Neural crest cell (in vitro differentiated cells): ENCODE measurements around the gene CACNA1E. TPM values are rescaled to one million over a fixed set of nuclear protein-coding genes. Genes with fewer than 3 reads are reported as not detected.

ENCODE experiments used
- DNase-seq: peaks from one replicate; pipeline ENCODE4 v3.0.0; 2021; ENCODE audit warnings: low read depth, mixed read lengths, low spot score
- H3K27ac Mint-ChIP-seq: one replicate; pipeline ENCODE4 v1.8.0; 2021; ENCODE audit warnings: mild to moderate bottlenecking, mixed read lengths; ENCODE audit not compliant: unreplicated experiment
- H3K27me3 Mint-ChIP-seq: 2 replicates; pipeline ENCODE4 v1.8.0; 2021; ENCODE audit warnings: low read depth, mild to moderate bottlenecking, mixed read lengths
- H3K36me3 Mint-ChIP-seq: 2 replicates; pipeline ENCODE4 v1.8.0; 2021; ENCODE audit warnings: low read depth, mild to moderate bottlenecking, mixed read lengths
- H3K4me1 Mint-ChIP-seq: 2 replicates; pipeline ENCODE4 v1.8.0; 2021; ENCODE audit warnings: mixed read lengths
- H3K4me3 Mint-ChIP-seq: one replicate; pipeline ENCODE4 v1.8.0; 2021; ENCODE audit warnings: mild to moderate bottlenecking, mixed read lengths
- H3K9me3 Mint-ChIP-seq: 2 replicates; pipeline ENCODE4 v1.8.0; 2021; ENCODE audit warnings: mixed read lengths
- CTCF ChIP-seq: fragments of 200-600 bp; sonication (generic); conservative IDR thresholded peaks from 2 replicates; pipeline ENCODE4 v1.5.0; 2021; ENCODE audit warnings: antibody characterized with exemption, mild to moderate bottlenecking
- total RNA-seq: library from RNA; stranded (reverse); gene quantifications from 2 replicates; pipeline ENCODE4 v1.2.1, GENCODE V29; 2021

The CACNA1E gene
- total RNA-seq, 1 donor from 2014 or later = 1.3 TPM

DNA sequence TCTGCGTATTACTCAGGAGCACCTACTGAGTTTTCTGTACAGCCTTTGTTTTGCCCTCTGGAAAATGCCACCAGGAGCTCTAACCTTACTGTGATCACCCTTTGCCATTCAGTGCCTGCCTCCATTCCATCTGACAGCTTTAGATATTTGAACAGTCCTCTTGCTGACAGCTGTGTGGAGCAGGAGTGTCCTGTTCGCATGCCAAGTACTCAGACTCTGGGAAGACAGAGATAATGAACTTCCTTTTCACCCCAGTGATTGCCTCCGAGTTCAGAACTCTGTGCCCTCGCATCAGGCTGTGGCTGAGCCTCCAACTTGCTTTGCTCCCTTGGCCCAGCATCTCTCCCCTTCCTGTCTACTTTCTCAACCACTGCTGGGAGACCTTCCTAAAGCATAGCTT is 74.0 kb downstream of the CACNA1E start:
- Mint-ChIP-seq H3K4me3 (no peak overlapping the region), H3K36me3 (no peaks in the 10 kb centered on the region), H3K27me3 (peaks cover 4% of the 10 kb centered on the region), H3K9me3 (no peaks in the 10 kb centered on the region), H3K4me1 (no peaks in the 10 kb centered on the region), H3K27ac (no peak overlapping the region)
- TF ChIP-seq CTCF = no peak
- no peak for DNase-seq

GRCh38 chr1:181558416-181558815 is 75.1 kb downstream of the CACNA1E start:
- H3K4me3 Mint-ChIP-seq = no peak overlapping the region
- H3K9me3 Mint-ChIP-seq = no peaks in the 10 kb centered on the region
- no peak for TF ChIP-seq CTCF
- no peaks in the 10 kb centered on the region for H3K36me3 Mint-ChIP-seq
- H3K27ac Mint-ChIP-seq = no peak overlapping the region
- DNase-seq = no peak
- no peaks in the 10 kb centered on the region for H3K4me1 Mint-ChIP-seq
- H3K27me3 Mint-ChIP-seq = peaks cover 4% of the 10 kb centered on the region

DNA sequence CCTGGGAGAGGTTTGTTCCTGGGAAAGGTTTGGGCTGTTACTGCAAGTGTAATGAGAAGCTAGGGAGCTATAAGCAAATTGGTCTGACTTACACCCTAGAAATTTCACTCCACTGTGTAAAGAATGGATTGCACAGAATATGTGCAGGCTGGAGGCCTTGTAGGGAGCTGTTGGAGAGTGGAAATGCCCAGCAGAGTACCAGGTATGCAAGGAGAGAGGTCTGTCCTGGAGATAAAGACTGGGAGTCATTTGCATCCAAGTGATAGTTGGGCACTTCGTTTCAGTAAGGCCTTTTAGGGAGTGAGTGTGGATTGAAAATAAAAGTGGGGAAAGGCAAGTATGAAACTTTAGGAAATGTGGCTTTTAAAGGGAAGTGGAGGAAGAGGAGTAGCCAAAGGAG is 75.8 kb downstream of the CACNA1E start:
- H3K27ac Mint-ChIP-seq = no peak overlapping the region
- no peaks in the 10 kb centered on the region for H3K36me3 Mint-ChIP-seq
- no peaks in the 10 kb centered on the region for H3K9me3 Mint-ChIP-seq
- peaks cover 4% of the 10 kb centered on the region for H3K27me3 Mint-ChIP-seq
- no peak overlapping the region for H3K4me3 Mint-ChIP-seq
- DNase-seq = no peak
- TF ChIP-seq CTCF = no peak
- no peaks in the 10 kb centered on the region for H3K4me1 Mint-ChIP-seq

- Mint-ChIP-seq H3K4me3 (no peak overlapping the region), H3K27ac (no peak overlapping the region)
- no peak for TF ChIP-seq CTCF
Observed at GRCh38 chr1:181562395-181562794, 79.1 kb downstream of the CACNA1E start.

GRCh38 chr1:181568736-181569135 is 85.4 kb downstream of the CACNA1E start:
- no peaks in the 10 kb centered on the region for H3K36me3 Mint-ChIP-seq
- no peaks in the 10 kb centered on the region for H3K27me3 Mint-ChIP-seq
- no peak for TF ChIP-seq CTCF
- H3K4me1 Mint-ChIP-seq = no peaks in the 10 kb centered on the region
- no peak overlapping the region for H3K4me3 Mint-ChIP-seq
- DNase-seq = no peak
- H3K9me3 Mint-ChIP-seq = no peaks in the 10 kb centered on the region
- H3K27ac Mint-ChIP-seq = no peak overlapping the region

More at GRCh38 chr1:181562395-181562794, 79.1 kb downstream of the CACNA1E start:
- H3K27me3 Mint-ChIP-seq = peaks cover 4% of the 10 kb centered on the region
- H3K36me3 Mint-ChIP-seq = no peaks in the 10 kb centered on the region
- no peak for DNase-seq
- H3K4me1 Mint-ChIP-seq = no peaks in the 10 kb centered on the region
- no peaks in the 10 kb centered on the region for H3K9me3 Mint-ChIP-seq

DNA sequence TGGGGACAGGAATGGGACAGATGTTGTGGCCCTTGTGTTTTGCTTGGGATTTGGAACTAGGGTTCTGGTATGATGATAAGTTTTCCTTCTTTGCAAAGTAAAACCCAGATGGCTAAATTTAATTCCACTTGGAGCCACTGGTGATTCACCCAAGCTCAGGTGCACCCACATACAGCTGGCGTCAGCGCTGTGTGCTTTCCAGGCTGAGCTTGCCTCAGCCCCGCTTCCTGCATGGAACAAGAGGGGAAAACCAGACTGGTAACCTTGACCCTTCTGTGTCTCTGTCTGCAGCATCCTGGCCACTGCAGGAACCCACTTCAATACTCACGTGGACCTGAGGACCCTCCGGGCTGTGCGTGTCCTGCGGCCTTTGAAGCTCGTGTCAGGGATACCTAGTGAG is 94.2 kb downstream of the CACNA1E start:
- no peak for DNase-seq
- H3K9me3 Mint-ChIP-seq = no peaks in the 10 kb centered on the region
- no peaks in the 10 kb centered on the region for H3K36me3 Mint-ChIP-seq
- peaks cover 7% of the 10 kb centered on the region for H3K27me3 Mint-ChIP-seq
- H3K4me1 Mint-ChIP-seq = no peaks in the 10 kb centered on the region
- no peak overlapping the region for H3K27ac Mint-ChIP-seq
- no peak overlapping the region for H3K4me3 Mint-ChIP-seq
- TF ChIP-seq CTCF = no peak
